ENCODE results near the gene LZTS2. TPM values are rescaled to one million over a fixed set of nuclear protein-coding genes. Genes with fewer than 3 reads are reported as not detected.

LZTS2 gene
- total and polyA plus RNA-seq, 2 of the 4 experiments (the other 2 are of a cell fraction), result 19.2 to 101 TPM

GRCh38 chr10:101005869-101006567, 6.4 kb downstream of the LZTS2 start:
- no peak overlapping the region for H3K56ac ChIP-seq (ENCODE audit: extremely low read depth, insufficient read depth, low read length)
- 100% methylated on average over 1 of the region's 4 CpGs; no CpG with 5 or more reads in 1 of the 2 experiments for WGBS, 2 experiments (ENCODE audit: extremely low coverage in 2 of 2, insufficient read length in 1 of 2)
- H2AK5ac ChIP-seq (ENCODE audit: low read depth, low read length), result no peak overlapping the region
- H4K91ac ChIP-seq (ENCODE audit: insufficient read depth, low read depth, low read length), result no peak overlapping the region
- H3K4me1 ChIP-seq (ENCODE audit: control insufficient read depth, insufficient read depth, low read length), result peaks cover 33% of the 10 kb centered on the region
- no peak for TF ChIP-seq CHD1 (IDR thresholded peaks at IDR 0.05; ENCODE audit: low read depth, low read length)
- no peak for TF ChIP-seq POLR2A (IDR thresholded peaks at IDR 0.05; ENCODE audit: low read depth, low read length)
- no peak for TF ChIP-seq CTCF (conservative IDR thresholded peaks at IDR 0.05; ENCODE audit: low read depth, low read length)
- no peak for TF ChIP-seq NFE2L2 (IDR thresholded peaks at IDR 0.05; ENCODE audit: low read depth, low read length)
- no peak for TF ChIP-seq CEBPB (IDR thresholded peaks at IDR 0.05; ENCODE audit: low read depth, low read length)
- TF ChIP-seq RAD21 (IDR thresholded peaks at IDR 0.05; ENCODE audit: low read length), result no peak
- no peak for TF ChIP-seq RCOR1 (IDR thresholded peaks at IDR 0.05; ENCODE audit: insufficient replicate concordance, low read length)
- no peak for TF ChIP-seq RFX5 (IDR thresholded peaks at IDR 0.05; ENCODE audit: low read depth, low read length)
- no peak for TF ChIP-seq ELK1 (IDR thresholded peaks at IDR 0.05; ENCODE audit: borderline replicate concordance, low read depth, low read length)
- TF ChIP-seq MAFK (IDR thresholded peaks at IDR 0.05; ENCODE audit: low read depth, low read length), result no peak
- no peak for TF ChIP-seq MXI1 (IDR thresholded peaks at IDR 0.05; ENCODE audit: borderline replicate concordance, low read depth, low read length)
- TF ChIP-seq BHLHE40 (IDR thresholded peaks at IDR 0.05; ENCODE audit: low read depth, low read length), result no peak
- no peak for TF ChIP-seq USF2 (IDR thresholded peaks at IDR 0.05; ENCODE audit: low read depth, low read length)
- TF ChIP-seq SMC3 (IDR thresholded peaks at IDR 0.05; ENCODE audit: low read depth, low read length), result no peak
- no peak for TF ChIP-seq MAZ (IDR thresholded peaks at IDR 0.05; ENCODE audit: borderline replicate concordance, low read depth, low read length)
- TF ChIP-seq FOS (IDR thresholded peaks at IDR 0.05; ENCODE audit: low read depth, low read length), result no peak
- H2AK9ac ChIP-seq (replicated peaks; ENCODE audit: low read depth, low read length, poor library complexity), result no peak overlapping the region
- H2BK5ac ChIP-seq (ENCODE audit: low read depth, low read length, poor library complexity, severe bottlenecking), result no peak overlapping the region
- ATAC-seq (ENCODE audit: low read depth) (no peak), DNase-seq (no peak)
- no peak overlapping the region for H2AFZ ChIP-seq (replicated peaks; ENCODE audit: low read length, poor library complexity)
- no peaks in the 10 kb centered on the region for H3K9me3 ChIP-seq (ENCODE audit: control insufficient read depth, insufficient read depth, low read length)
- no peak overlapping the region for H3K18ac ChIP-seq (ENCODE audit: low read depth, low read length)
- H3K4ac ChIP-seq (ENCODE audit: low read depth, low read length), result no peak overlapping the region
- H3K14ac ChIP-seq (replicated peaks; ENCODE audit: low read depth, low read length), result no peak overlapping the region
- CTCF ChIA-PET, result interaction anchor here (1.3 to 2.1 kb wide), 2 partner anchors 9 to 13 kb away, joined by 3 to 11 read pairs; no protein-coding TSS in a partner anchor
- no peak overlapping the region for H3K4me2 ChIP-seq (ENCODE audit: low read depth, low read length)
- BruUV-seq (replicated peaks), result no TSS peak
- H2BK120ac ChIP-seq (ENCODE audit: low read depth, low read length), result no peak overlapping the region
- H3K23ac ChIP-seq (ENCODE audit: low read depth, low read length), result no peak overlapping the region; the same call in 1 of the 2 replicates
- no peak overlapping the region for H2BK20ac ChIP-seq (ENCODE audit: low read depth, low read length)
- no peak overlapping the region for H3K9ac ChIP-seq (ENCODE audit: low read depth, low read length)
- H2BK15ac ChIP-seq (ENCODE audit: low read depth, low read length), result no peak overlapping the region
- no peaks in the 10 kb centered on the region for H3K27me3 ChIP-seq (ENCODE audit: control insufficient read depth, insufficient read depth, low read length)
- H3K4me3 ChIP-seq (ENCODE audit: insufficient read depth, low read depth, low read length), result no peak overlapping the region
- H3K36me3 ChIP-seq (ENCODE audit: control insufficient read depth, insufficient read depth, low read length), result peaks cover 47% of the 10 kb centered on the region
- peaks cover 21 to 73% of the 10 kb centered on the region in 2 experiments; a peak in 3 of 4 replicates for H3K79me1 ChIP-seq (ENCODE audit: low read depth in 1 of 2, low read length in 2 of 2)
- POLR2A ChIA-PET (ENCODE audit: unreplicated experiment), result no interaction called here
- dilution Hi-C loops (cut with HindIII; ENCODE audit: low sequenced_read_pairs, unreplicated experiment) (no loop called here), intact Hi-C loops (cut with micrococcal nuclease) (no loop called here), in situ Hi-C loops (cut with MboI; ENCODE audit: low sequenced_read_pairs) (no loop called here)
- peaks cover 14% of the 10 kb centered on the region for H3K9me1 ChIP-seq (ENCODE audit: insufficient read depth, low read length)
- H4K8ac ChIP-seq (ENCODE audit: low read depth in 2 of 2, low read length in 2 of 2), result no peak overlapping the region
- peaks cover 65% of the 10 kb centered on the region for H4K20me1 ChIP-seq (ENCODE audit: insufficient read depth, low read length)
- H3K27ac ChIP-seq (ENCODE audit: insufficient read depth, low read length), result no peak overlapping the region
- H4K5ac ChIP-seq (ENCODE audit: low read depth, low read length), result no peak overlapping the region

Measured in IMR-90 (cell line).